Activated CD8-positive, alpha-beta T cell treated with anti-CD3 and anti-CD28 coated beads for 36 hours (primary cell): ENCODE data around the gene SLFN5. TPM values are rescaled to one million over a fixed set of nuclear protein-coding genes. Genes with fewer than 3 reads are reported as not detected.

ENCODE experiments used
- ATAC-seq: fragments of 200-7000 bp; cut with Tn5 transposase; one replicate; pipeline ENCODE4 v1.10.0; 2021; ENCODE audit warnings: mild to moderate bottlenecking, moderate library complexity
- CTCF ChIA-PET: fragments of 350-600 bp; sonication (Branson Sonifier 250); formaldehyde crosslinking; loops from one replicate; lab custom pipeline; 2021; ENCODE audit warnings: antibody characterized with exemption; lab: Charles Lee
- POLR2A ChIA-PET: fragments of 350-600 bp; sonication (Branson Sonifier 250); formaldehyde crosslinking; loops from one replicate; lab custom pipeline; 2021; ENCODE audit warnings: antibody characterized with exemption; lab: Charles Lee
- DNase-seq: peaks from one replicate; pipeline ENCODE4 v3.0.0-alpha.2; 2020
- H3K27ac Mint-ChIP-seq: one replicate; pipeline ENCODE4 v1.8.0; 2021; ENCODE audit warnings: mild to moderate bottlenecking, mixed read lengths
- H3K27me3 Mint-ChIP-seq: one replicate; pipeline ENCODE4 v1.8.0; 2021; ENCODE audit warnings: mixed read lengths
- H3K36me3 Mint-ChIP-seq: one replicate; pipeline ENCODE4 v1.8.0; 2021; ENCODE audit warnings: low read depth, mixed read lengths
- H3K4me1 Mint-ChIP-seq: one replicate; pipeline ENCODE4 v1.8.0; 2021; ENCODE audit warnings: low read depth, mixed read lengths
- H3K4me3 Mint-ChIP-seq: one replicate; pipeline ENCODE4 v1.8.0; 2021; ENCODE audit warnings: mild to moderate bottlenecking, moderate library complexity, mixed read lengths
- H3K9me3 Mint-ChIP-seq: one replicate; pipeline ENCODE4 v1.8.0; 2021; ENCODE audit warnings: mixed read lengths
- CTCF ChIP-seq: fragments of 200-600 bp; IDR thresholded peaks from one replicate; pipeline ENCODE4 v1.8.0; 2022; ENCODE audit warnings: antibody characterized with exemption, mild to moderate bottlenecking
- intact Hi-C: fragments of 100-400 bp; cut with micrococcal nuclease; formaldehyde crosslinking; loops from one replicate; pipeline ENCODE4 v1.10.0; 2022
- total RNA-seq, 2 experiments: library from RNA; stranded (reverse); gene quantifications; one replicate each; pipeline ENCODE4 v1.2.3, GENCODE V29; 2021

Gene SLFN5
- total RNA-seq, 2 experiments from 2014 or later: 29.1 to 32.7 TPM

GRCh38 chr17:35322749-35323148, 79.9 kb downstream of the SLFN5 start:
- Mint-ChIP-seq H3K4me3 (no peak overlapping the region), H3K4me1 (peaks cover 14% of the 10 kb centered on the region), H3K9me3 (peaks cover 10% of the 10 kb centered on the region), H3K36me3 (peaks cover 37% of the 10 kb centered on the region), H3K27ac (no peak overlapping the region), H3K27me3 (no peaks in the 10 kb centered on the region)
- CTCF ChIA-PET: no interaction called here
- POLR2A ChIA-PET: no interaction called here
- intact Hi-C loops: no loop called here
- no peak for TF ChIP-seq CTCF
- ATAC-seq (no peak), DNase-seq (no peak)

Other genes starting within 250 kb of the SLFN5 start
- gene RFFL, start 179.4 kb upstream of the SLFN5 start, total RNA-seq: 10 to 100 TPM; 11.3 to 12.0 TPM
- 10 to 100 TPM; 32.4 to 36.2 TPM for gene RAD51D, start 123.2 kb upstream of the SLFN5 start, total RNA-seq
- not detected for gene FNDC8, start 121.5 kb upstream of the SLFN5 start, total RNA-seq
- 10 to 100 TPM; 49.1 to 49.8 TPM for gene NLE1, start 100.8 kb upstream of the SLFN5 start, total RNA-seq
- under 1 TPM in 1 of 2 experiments, not detected in 1; 0.11 TPM for gene UNC45B, start 95.3 kb upstream of the SLFN5 start, total RNA-seq
- gene SLC35G3, start 48.7 kb upstream of the SLFN5 start, total RNA-seq: not detected
- 100 to 1,000 TPM in 1 of 2 experiments, 10 to 100 TPM in 1; 95.8 to 106 TPM for gene SLFN11, start 130.5 kb downstream of the SLFN5 start, total RNA-seq
- 1 to 10 TPM; 5.1 to 6.3 TPM for gene SLFN12, start 189.4 kb downstream of the SLFN5 start, total RNA-seq
- gene SLFN13, start 205.7 kb downstream of the SLFN5 start, total RNA-seq: 10 to 100 TPM; 39.9 to 41.8 TPM